Measurements from ENCODE around the gene SLC27A2. TPM values are rescaled to one million over a fixed set of nuclear protein-coding genes. Genes with fewer than 3 reads are reported as not detected.
A peak's percentile ranks its signal among the peaks of the same experiment; 100 is the strongest.

SLC27A2 gene
- total and polyA plus RNA-seq, 4 donors = 80.2 to 504 (median 216) TPM

DNA sequence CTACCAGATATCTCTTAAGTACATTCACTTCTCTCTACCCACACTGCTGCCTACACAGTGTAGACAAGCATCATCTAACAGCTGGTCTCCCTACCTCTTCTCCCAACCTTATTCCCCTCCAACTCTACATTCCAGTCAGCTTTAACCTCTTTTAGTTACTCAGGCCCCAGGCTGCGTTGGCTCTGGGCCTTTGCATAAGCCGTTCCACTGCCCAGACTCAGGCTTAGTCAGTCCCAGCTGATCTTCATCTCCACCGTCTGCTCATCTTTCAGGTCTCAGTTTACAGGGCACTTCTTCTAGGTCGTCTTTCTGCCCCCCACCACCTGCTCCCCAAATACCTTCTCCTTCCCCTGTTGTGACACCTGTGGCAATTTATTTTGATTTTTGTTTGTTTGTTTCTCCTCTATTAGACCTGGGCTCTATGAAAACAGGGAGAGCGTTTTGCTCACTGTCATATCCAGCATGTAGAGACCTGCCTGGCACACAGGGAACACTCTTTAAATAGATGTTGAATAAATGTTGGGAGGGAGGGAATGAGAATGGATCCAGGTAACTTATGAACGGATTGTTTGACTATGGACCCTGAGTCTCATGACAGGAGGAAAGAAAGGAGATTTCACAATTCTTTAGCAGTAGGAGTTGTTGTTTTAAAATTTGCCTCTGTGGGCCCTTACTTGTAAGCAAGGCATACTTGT lies 11.1 kb downstream of the SLC27A2 start:
- no peak for DNase-seq (ENCODE audit: low spot score)
- WGBS = 78% methylated on average over 6 of the region's 6 CpGs
- Histone ChIP-seq H3K9ac (ENCODE audit: low read depth in 1 of 2, low read length in 2 of 2) (no peak overlapping the region), H3K4me1 (ENCODE audit: control insufficient read depth in 4 of 4, insufficient read depth in 4 of 4, low read length in 3 of 4) (peaks cover 7 to 28% (median 23%) of the 10 kb centered on the region in 4 donors), H3K9me3 (ENCODE audit: control insufficient read depth in 4 of 4, low read length in 3 of 4) (no peaks in the 10 kb centered on the region), H3K36me3 (ENCODE audit: control insufficient read depth in 4 of 4, insufficient read depth in 3 of 4, low read depth in 1 of 4, low read length in 3 of 4) (peaks cover 0 to 11% (median 6%) of the 10 kb centered on the region in 4 donors), H3K4me3 (ENCODE audit: low read depth in 1 of 3, low read length in 3 of 3) (no peak overlapping the region), H3K27me3 (ENCODE audit: control insufficient read depth in 4 of 4, insufficient read depth in 4 of 4, low read length in 3 of 4) (no peaks in the 10 kb centered on the region), H3K27ac (ENCODE audit: low read depth in 1 of 2, low read length in 2 of 2) (no peak overlapping the region)
- TF ChIP-seq HNF4A (conservative IDR thresholded peaks at IDR 0.05) (peak in 1 of 2 donors; percentile 29), FOXA2 (IDR thresholded peaks at IDR 0.05) (no peak)

DNA sequence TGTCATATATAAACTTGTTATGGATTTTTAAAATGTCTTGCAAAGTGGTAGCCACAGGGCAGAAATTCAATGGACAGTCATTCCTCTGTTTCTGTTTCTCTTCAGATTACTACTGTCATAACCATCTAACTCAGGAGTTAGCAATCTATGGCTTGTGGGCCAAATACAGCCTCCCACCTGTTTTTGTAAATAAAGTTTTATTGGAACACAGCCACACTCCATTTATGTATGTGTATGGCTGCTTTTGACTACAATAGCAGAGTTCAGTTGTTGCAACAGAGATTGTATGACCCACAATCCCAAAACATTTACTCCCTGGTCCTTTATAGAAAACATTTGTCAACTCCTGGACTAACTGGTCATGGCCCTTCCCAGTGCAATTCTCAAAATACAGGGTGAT lies 20.0 kb downstream of the SLC27A2 start:
- Histone ChIP-seq H3K36me3 (ENCODE audit: control insufficient read depth in 4 of 4, insufficient read depth in 3 of 4, low read depth in 1 of 4, low read length in 3 of 4) (peaks cover 13 to 61% (median 52%) of the 10 kb centered on the region in 4 donors), H3K4me1 (ENCODE audit: control insufficient read depth in 4 of 4, insufficient read depth in 4 of 4, low read length in 3 of 4) (peaks cover 0 to 4% (median 0%) of the 10 kb centered on the region in 4 donors), H3K9ac (ENCODE audit: low read depth in 1 of 2, low read length in 2 of 2) (no peak overlapping the region), H3K9me3 (ENCODE audit: control insufficient read depth in 4 of 4, low read length in 3 of 4) (no peaks in the 10 kb centered on the region), H3K4me3 (ENCODE audit: low read depth in 1 of 3, low read length in 3 of 3) (no peak overlapping the region), H3K27me3 (ENCODE audit: control insufficient read depth in 4 of 4, insufficient read depth in 4 of 4, low read length in 3 of 4) (no peaks in the 10 kb centered on the region), H3K27ac (ENCODE audit: low read depth in 1 of 2, low read length in 2 of 2) (no peak overlapping the region)
- no peak for DNase-seq (ENCODE audit: low spot score)
- no peak for TF ChIP-seq YY1 (IDR thresholded peaks at IDR 0.05)
- TF ChIP-seq, protein P1, sequence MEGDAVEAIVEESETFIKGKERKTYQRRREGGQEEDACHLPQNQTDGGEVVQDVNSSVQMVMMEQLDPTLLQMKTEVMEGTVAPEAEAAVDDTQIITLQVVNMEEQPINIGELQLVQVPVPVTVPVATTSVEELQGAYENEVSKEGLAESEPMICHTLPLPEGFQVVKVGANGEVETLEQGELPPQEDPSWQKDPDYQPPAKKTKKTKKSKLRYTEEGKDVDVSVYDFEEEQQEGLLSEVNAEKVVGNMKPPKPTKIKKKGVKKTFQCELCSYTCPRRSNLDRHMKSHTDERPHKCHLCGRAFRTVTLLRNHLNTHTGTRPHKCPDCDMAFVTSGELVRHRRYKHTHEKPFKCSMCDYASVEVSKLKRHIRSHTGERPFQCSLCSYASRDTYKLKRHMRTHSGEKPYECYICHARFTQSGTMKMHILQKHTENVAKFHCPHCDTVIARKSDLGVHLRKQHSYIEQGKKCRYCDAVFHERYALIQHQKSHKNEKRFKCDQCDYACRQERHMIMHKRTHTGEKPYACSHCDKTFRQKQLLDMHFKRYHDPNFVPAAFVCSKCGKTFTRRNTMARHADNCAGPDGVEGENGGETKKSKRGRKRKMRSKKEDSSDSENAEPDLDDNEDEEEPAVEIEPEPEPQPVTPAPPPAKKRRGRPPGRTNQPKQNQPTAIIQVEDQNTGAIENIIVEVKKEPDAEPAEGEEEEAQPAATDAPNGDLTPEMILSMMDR (IDR thresholded peaks at IDR 0.05; ENCODE audit: low read depth, low read length, missing input control) = no peak
- no peak for TF ChIP-seq JUND (IDR thresholded peaks at IDR 0.05)
- no peak for TF ChIP-seq NR2F2 (IDR thresholded peaks at IDR 0.05)
- no peak for TF ChIP-seq TAF1 (conservative IDR thresholded peaks at IDR 0.05)
- TF ChIP-seq FOXA2 (IDR thresholded peaks at IDR 0.05) = no peak
- no peak for TF ChIP-seq HNF4G (IDR thresholded peaks at IDR 0.05)
- TF ChIP-seq RAD21 (IDR thresholded peaks at IDR 0.05) = no peak
- no peak for TF ChIP-seq REST (IDR thresholded peaks at IDR 0.05)
- TF ChIP-seq GABPA (IDR thresholded peaks at IDR 0.05 in 1 of 2, conservative IDR thresholded peaks at IDR 0.05 in 1 of 2) = no peak
- no peak for TF ChIP-seq EGR1 (IDR thresholded peaks at IDR 0.05; ENCODE audit: low read depth in 2 of 2)
- no peak for TF ChIP-seq HNF4A (conservative IDR thresholded peaks at IDR 0.05)
- TF ChIP-seq, protein P2, sequence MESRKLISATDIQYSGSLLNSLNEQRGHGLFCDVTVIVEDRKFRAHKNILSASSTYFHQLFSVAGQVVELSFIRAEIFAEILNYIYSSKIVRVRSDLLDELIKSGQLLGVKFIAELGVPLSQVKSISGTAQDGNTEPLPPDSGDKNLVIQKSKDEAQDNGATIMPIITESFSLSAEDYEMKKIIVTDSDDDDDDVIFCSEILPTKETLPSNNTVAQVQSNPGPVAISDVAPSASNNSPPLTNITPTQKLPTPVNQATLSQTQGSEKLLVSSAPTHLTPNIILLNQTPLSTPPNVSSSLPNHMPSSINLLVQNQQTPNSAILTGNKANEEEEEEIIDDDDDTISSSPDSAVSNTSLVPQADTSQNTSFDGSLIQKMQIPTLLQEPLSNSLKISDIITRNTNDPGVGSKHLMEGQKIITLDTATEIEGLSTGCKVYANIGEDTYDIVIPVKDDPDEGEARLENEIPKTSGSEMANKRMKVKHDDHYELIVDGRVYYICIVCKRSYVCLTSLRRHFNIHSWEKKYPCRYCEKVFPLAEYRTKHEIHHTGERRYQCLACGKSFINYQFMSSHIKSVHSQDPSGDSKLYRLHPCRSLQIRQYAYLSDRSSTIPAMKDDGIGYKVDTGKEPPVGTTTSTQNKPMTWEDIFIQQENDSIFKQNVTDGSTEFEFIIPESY (IDR thresholded peaks at IDR 0.05) = no peak
- TF ChIP-seq, protein P3, sequence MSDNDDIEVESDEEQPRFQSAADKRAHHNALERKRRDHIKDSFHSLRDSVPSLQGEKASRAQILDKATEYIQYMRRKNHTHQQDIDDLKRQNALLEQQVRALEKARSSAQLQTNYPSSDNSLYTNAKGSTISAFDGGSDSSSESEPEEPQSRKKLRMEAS (IDR thresholded peaks at IDR 0.05) = no peak
